ENCODE measurements around the gene TLX3. TPM values are rescaled to one million over a fixed set of nuclear protein-coding genes. Genes with fewer than 3 reads are reported as not detected.
"Not testable (repeated sequence)": the region's sequence is repeated elsewhere in the genome, so short reads cannot be mapped to it uniquely, and the experiment has no call there.

The TLX3 gene
- total RNA-seq, 1 donor from 2014 or later: not detected

- no peak overlapping the region for H3K4me3 Mint-ChIP-seq (ENCODE audit: unreplicated experiment)
- H3K36me3 Mint-ChIP-seq (ENCODE audit: unreplicated experiment): no peaks in the 10 kb centered on the region
- DNase-seq (ENCODE audit: extremely low spot score, unreplicated experiment): no peak
- TF ChIP-seq, protein P1, sequence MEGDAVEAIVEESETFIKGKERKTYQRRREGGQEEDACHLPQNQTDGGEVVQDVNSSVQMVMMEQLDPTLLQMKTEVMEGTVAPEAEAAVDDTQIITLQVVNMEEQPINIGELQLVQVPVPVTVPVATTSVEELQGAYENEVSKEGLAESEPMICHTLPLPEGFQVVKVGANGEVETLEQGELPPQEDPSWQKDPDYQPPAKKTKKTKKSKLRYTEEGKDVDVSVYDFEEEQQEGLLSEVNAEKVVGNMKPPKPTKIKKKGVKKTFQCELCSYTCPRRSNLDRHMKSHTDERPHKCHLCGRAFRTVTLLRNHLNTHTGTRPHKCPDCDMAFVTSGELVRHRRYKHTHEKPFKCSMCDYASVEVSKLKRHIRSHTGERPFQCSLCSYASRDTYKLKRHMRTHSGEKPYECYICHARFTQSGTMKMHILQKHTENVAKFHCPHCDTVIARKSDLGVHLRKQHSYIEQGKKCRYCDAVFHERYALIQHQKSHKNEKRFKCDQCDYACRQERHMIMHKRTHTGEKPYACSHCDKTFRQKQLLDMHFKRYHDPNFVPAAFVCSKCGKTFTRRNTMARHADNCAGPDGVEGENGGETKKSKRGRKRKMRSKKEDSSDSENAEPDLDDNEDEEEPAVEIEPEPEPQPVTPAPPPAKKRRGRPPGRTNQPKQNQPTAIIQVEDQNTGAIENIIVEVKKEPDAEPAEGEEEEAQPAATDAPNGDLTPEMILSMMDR (IDR thresholded peaks at IDR 0.05): no peak
- no peak overlapping the region for H3K27ac Mint-ChIP-seq (ENCODE audit: unreplicated experiment)
- peaks cover 15% of the 10 kb centered on the region for H3K4me1 Mint-ChIP-seq (ENCODE audit: unreplicated experiment)
- no peaks in the 10 kb centered on the region for H3K27me3 Mint-ChIP-seq (ENCODE audit: unreplicated experiment)
- no peaks in the 10 kb centered on the region for H3K9me3 Mint-ChIP-seq (ENCODE audit: unreplicated experiment)
Observed at GRCh38 chr5:171291371-171291770, 17.7 kb upstream of the TLX3 start.

- no peak overlapping the region for H3K27ac Mint-ChIP-seq (ENCODE audit: unreplicated experiment)
- H3K36me3 Mint-ChIP-seq (ENCODE audit: unreplicated experiment): no peaks in the 10 kb centered on the region
- no peaks in the 10 kb centered on the region for H3K9me3 Mint-ChIP-seq (ENCODE audit: unreplicated experiment)
- H3K4me1 Mint-ChIP-seq (ENCODE audit: unreplicated experiment): peaks cover 15% of the 10 kb centered on the region
- no peak overlapping the region for H3K4me3 Mint-ChIP-seq (ENCODE audit: unreplicated experiment)
- TF ChIP-seq, protein P1 (IDR thresholded peaks at IDR 0.05): no peak
- no peak for DNase-seq (ENCODE audit: extremely low spot score, unreplicated experiment)
- H3K27me3 Mint-ChIP-seq (ENCODE audit: unreplicated experiment): no peaks in the 10 kb centered on the region
Observed at GRCh38 chr5:171295299-171295698, 13.7 kb upstream of the TLX3 start.

GRCh38 chr5:171295801-171296200, 13.2 kb upstream of the TLX3 start:
- peaks cover 15% of the 10 kb centered on the region for H3K4me1 Mint-ChIP-seq (ENCODE audit: unreplicated experiment)
- no peaks in the 10 kb centered on the region for H3K9me3 Mint-ChIP-seq (ENCODE audit: unreplicated experiment)
- TF ChIP-seq, protein P1 (IDR thresholded peaks at IDR 0.05): no peak
- no peaks in the 10 kb centered on the region for H3K36me3 Mint-ChIP-seq (ENCODE audit: unreplicated experiment)
- H3K27me3 Mint-ChIP-seq (ENCODE audit: unreplicated experiment): no peaks in the 10 kb centered on the region
- H3K27ac Mint-ChIP-seq (ENCODE audit: unreplicated experiment): no peak overlapping the region
- no peak overlapping the region for H3K4me3 Mint-ChIP-seq (ENCODE audit: unreplicated experiment)
- DNase-seq (ENCODE audit: extremely low spot score, unreplicated experiment): no peak

DNA sequence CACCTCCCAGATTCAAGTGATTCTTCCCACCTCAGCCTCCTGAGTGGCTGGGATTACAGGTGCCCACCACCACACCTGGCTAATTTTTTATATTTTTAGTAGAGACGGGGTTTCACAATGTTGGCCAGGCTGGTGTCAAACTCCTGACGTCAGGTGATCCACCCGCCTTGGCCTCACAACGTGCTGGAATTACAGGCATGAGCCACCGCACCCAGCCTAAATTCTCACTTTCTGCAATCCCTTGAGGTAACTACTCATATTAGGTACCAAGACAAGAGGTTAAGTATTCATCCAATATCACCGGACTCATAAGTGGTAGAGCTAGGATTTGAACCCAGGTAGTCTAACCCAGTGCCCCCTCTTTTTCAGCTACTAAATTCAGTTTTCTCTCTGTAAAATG, 11.1 kb upstream of the TLX3 start:
- not testable (repeated sequence) for H3K9me3 Mint-ChIP-seq (ENCODE audit: unreplicated experiment); H3K36me3 Mint-ChIP-seq (ENCODE audit: unreplicated experiment); H3K27ac Mint-ChIP-seq (ENCODE audit: unreplicated experiment); DNase-seq (ENCODE audit: extremely low spot score, unreplicated experiment); H3K4me3 Mint-ChIP-seq (ENCODE audit: unreplicated experiment); H3K27me3 Mint-ChIP-seq (ENCODE audit: unreplicated experiment)
- peaks cover 14% of the 10 kb centered on the region for H3K4me1 Mint-ChIP-seq (ENCODE audit: unreplicated experiment)

DNA sequence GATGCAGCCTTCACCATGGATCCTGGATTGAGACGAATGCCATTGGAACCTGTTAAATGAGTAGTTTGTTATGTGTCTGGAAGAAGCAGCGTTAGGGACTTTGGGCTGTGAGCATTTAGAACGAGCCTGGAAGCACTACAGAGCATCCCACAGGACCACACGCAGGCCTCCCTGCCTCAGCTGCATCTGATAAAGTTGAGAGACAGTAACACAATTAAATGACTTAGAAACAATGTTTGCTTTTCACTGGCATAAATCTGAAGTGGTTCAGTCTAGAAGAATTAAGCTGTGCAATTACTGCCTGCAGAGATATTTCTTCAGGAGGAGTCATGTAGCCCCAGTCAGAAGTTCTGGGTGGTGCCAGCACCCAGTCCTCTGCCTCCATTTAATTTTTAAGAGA, 9.8 kb upstream of the TLX3 start:
- Mint-ChIP-seq H3K4me1 (ENCODE audit: unreplicated experiment) (peaks cover 11% of the 10 kb centered on the region), H3K9me3 (ENCODE audit: unreplicated experiment) (no peaks in the 10 kb centered on the region), H3K27me3 (ENCODE audit: unreplicated experiment) (peaks cover 10% of the 10 kb centered on the region), H3K36me3 (ENCODE audit: unreplicated experiment) (peaks cover 2% of the 10 kb centered on the region), H3K4me3 (ENCODE audit: unreplicated experiment) (no peak overlapping the region), H3K27ac (ENCODE audit: unreplicated experiment) (no peak overlapping the region)
- TF ChIP-seq, protein P1 (IDR thresholded peaks at IDR 0.05): no peak
- DNase-seq (ENCODE audit: extremely low spot score, unreplicated experiment): no peak

- TF ChIP-seq, protein P1 (IDR thresholded peaks at IDR 0.05): no peak
- no peak for DNase-seq (ENCODE audit: extremely low spot score, unreplicated experiment)
- no peak overlapping the region for H3K4me3 Mint-ChIP-seq (ENCODE audit: unreplicated experiment)
- H3K27me3 Mint-ChIP-seq (ENCODE audit: unreplicated experiment): peaks cover 16% of the 10 kb centered on the region
- H3K4me1 Mint-ChIP-seq (ENCODE audit: unreplicated experiment): peaks cover 11% of the 10 kb centered on the region
- no peak overlapping the region for H3K27ac Mint-ChIP-seq (ENCODE audit: unreplicated experiment)
- peaks cover 2% of the 10 kb centered on the region for H3K36me3 Mint-ChIP-seq (ENCODE audit: unreplicated experiment)
- H3K9me3 Mint-ChIP-seq (ENCODE audit: unreplicated experiment): no peaks in the 10 kb centered on the region
Observed at GRCh38 chr5:171299851-171300250, 9.2 kb upstream of the TLX3 start.

Data from osteocyte (in vitro differentiated cells).